HG03064 (cell line): ENCODE results near the gene FAM161A.
A peak's percentile ranks its signal among the peaks of the same experiment; 100 is the strongest.
"Not testable (repeated sequence)": the region's sequence is repeated elsewhere in the genome, so short reads cannot be mapped to it uniquely, and the experiment has no call there.

Experiments used
- ATAC-seq: cut with Tn5 transposase; IDR thresholded peaks from one replicate; pipeline ENCODE4 v1.9.1; 2021; ENCODE audit warnings: low read depth; ENCODE audit not compliant: unreplicated experiment

FAM161A gene

GRCh38 chr2:61851270-61851669 lies 2.6 kb downstream of the FAM161A start:
- ATAC-seq = not testable (repeated sequence)

GRCh38 chr2:61845320-61845719 lies 8.5 kb downstream of the FAM161A start:
- no peak for ATAC-seq

GRCh38 chr2:61841286-61841685 lies 12.6 kb downstream of the FAM161A start:
- no peak for ATAC-seq

- no peak for ATAC-seq
Measured at GRCh38 chr2:61834893-61835292, 19.0 kb downstream of the FAM161A start.

- no peak for ATAC-seq
Measured at GRCh38 chr2:61833971-61834370, 19.9 kb downstream of the FAM161A start.

- no peak for ATAC-seq
Measured at GRCh38 chr2:61832183-61832841, 21.5 kb downstream of the FAM161A start.

- no peak for ATAC-seq
Measured at GRCh38 chr2:61822255-61822654, 31.6 kb downstream of the FAM161A start.

- no peak for ATAC-seq
Measured at GRCh38 chr2:61816480-61817355, 37.1 kb downstream of the FAM161A start.

- no peak for ATAC-seq
Measured at GRCh38 chr2:61814539-61815160, 39.2 kb downstream of the FAM161A start.

GRCh38 chr2:61813314-61813713 lies 40.5 kb downstream of the FAM161A start:
- not testable (repeated sequence) for ATAC-seq

- no peak for ATAC-seq
Measured at GRCh38 chr2:61811821-61812220, 42.0 kb downstream of the FAM161A start.

- not testable (repeated sequence) for ATAC-seq
Measured at GRCh38 chr2:61810203-61810602, 43.7 kb downstream of the FAM161A start.

GRCh38 chr2:61808693-61809092 lies 45.2 kb downstream of the FAM161A start:
- not testable (repeated sequence) for ATAC-seq

GRCh38 chr2:61807036-61807757 lies 46.7 kb downstream of the FAM161A start:
- no peak for ATAC-seq

GRCh38 chr2:61802548-61802947 lies 51.3 kb downstream of the FAM161A start:
- no peak for ATAC-seq

- no peak for ATAC-seq
Measured at GRCh38 chr2:61799099-61799498, 54.8 kb downstream of the FAM161A start.

GRCh38 chr2:61797446-61797845 lies 56.4 kb downstream of the FAM161A start:
- not testable (repeated sequence) for ATAC-seq

- no peak for ATAC-seq
Measured at GRCh38 chr2:61795408-61795807, 58.5 kb downstream of the FAM161A start.

GRCh38 chr2:61793389-61793836 lies 60.4 kb downstream of the FAM161A start:
- ATAC-seq = peak; percentile 67

- ATAC-seq = no peak
Measured at GRCh38 chr2:61792355-61792890, 61.4 kb downstream of the FAM161A start.
